Endothelial cell of umbilical vein (primary cell): ENCODE data around the gene NCOA7. TPM values are rescaled to one million over a fixed set of nuclear protein-coding genes. Genes with fewer than 3 reads are reported as not detected.

Experiments used
- BruUV-seq: library from RNA; stranded (reverse); fragments of 400-500 nt; replicated peaks from 2 replicates; lab custom pipeline; 2021; lab: Mats Ljungman, UMichigan
- CTCF ChIA-PET: fragments of 300-600, 350-600 bp; sonication (Branson Sonifier 250); formaldehyde crosslinking; loops from one replicate; lab custom pipeline; 2021; ENCODE audit warnings: antibody characterized with exemption, inconsistent platforms; lab: Charles Lee
- POLR2A ChIA-PET: fragments of 300-600, 350-600 bp; sonication (Branson Sonifier 250); formaldehyde crosslinking; loops from one replicate; lab custom pipeline; 2021; ENCODE audit warnings: antibody characterized with exemption, inconsistent platforms; lab: Charles Lee
- DNase-seq: peaks from one replicate; pipeline ENCODE4 v3.0.0-alpha.2; 2011; ENCODE audit warnings: low read depth, low spot score
- FAIRE-seq: peaks from 2 replicates; lab custom pipeline; 2011; peaks lifted over from hg19 to GRCh38; lab: Jason Lieb, UNC
- H2AFZ ChIP-seq: 2 replicates; pipeline ENCODE4 v1.6.0; 2012; ENCODE audit warnings: low read depth, low read length, control low read depth, inconsistent platforms
- H3K27ac ChIP-seq: 2 replicates; pipeline ENCODE4 v1.5.1; 2011; ENCODE audit warnings: low read depth, mild to moderate bottlenecking, control low read depth, low read length, moderate library complexity; ENCODE audit not compliant: insufficient read depth
- H3K27me3 ChIP-seq, 2 experiments: 2 replicates each; pipeline versions ENCODE4 v1.6.0 to v1.6.1; 2011; ENCODE audit warnings: low read length in 2 of 2, mixed read lengths in 1 of 2; ENCODE audit not compliant: control insufficient read depth in 2 of 2, insufficient read depth in 2 of 2
- H3K36me3 ChIP-seq, 2 experiments: 2 replicates in 1 of 2; 3 replicates in 1 of 2; pipeline ENCODE4 v1.5.1; 2011; ENCODE audit warnings: low read length in 2 of 2, mild to moderate bottlenecking in 1 of 2, moderate library complexity in 1 of 2; ENCODE audit not compliant: control insufficient read depth in 2 of 2, insufficient read depth in 2 of 2; ENCODE audit errors: extremely low read depth in 1 of 2
- H3K4me1 ChIP-seq: 3 replicates; pipeline ENCODE4 v1.5.1; 2011; ENCODE audit warnings: mild to moderate bottlenecking, low read length; ENCODE audit not compliant: control insufficient read depth, insufficient read depth; ENCODE audit errors: extremely low read depth
- H3K4me2 ChIP-seq: 2 replicates; pipeline ENCODE4 v1.6.1; 2011; ENCODE audit warnings: low read length, control low read depth, mixed read lengths; ENCODE audit not compliant: insufficient read depth
- H3K4me3 ChIP-seq, 3 experiments: fragments of 200-600 bp in 1 of 3; sonication (generic), shearing (Covaris generic) in 1 of 3; replicated peaks in 1 of 3; 2 replicates each; pipeline ENCODE4 v1.5.1; 2011 to 2016; ENCODE audit warnings: control low read depth in 3 of 3, low read length in 3 of 3, mild to moderate bottlenecking in 2 of 3, inconsistent platforms in 1 of 3, low read depth in 1 of 3, moderate library complexity in 1 of 3; ENCODE audit not compliant: insufficient read depth in 1 of 3
- H3K79me2 ChIP-seq: 2 replicates; pipeline ENCODE4 v1.6.0; 2012; ENCODE audit warnings: low read length, inconsistent platforms; ENCODE audit not compliant: control insufficient read depth, insufficient read depth
- H3K9ac ChIP-seq: replicated peaks from 2 replicates; pipeline ENCODE3; 2011; ENCODE audit warnings: low read length, control low read depth; ENCODE audit not compliant: insufficient read depth; ENCODE audit errors: extremely low read depth
- H3K9me1 ChIP-seq: replicated peaks from 3 replicates; pipeline ENCODE4 v1.6.0; 2011; ENCODE audit warnings: mild to moderate bottlenecking, low read length; ENCODE audit not compliant: control insufficient read depth, insufficient read depth; ENCODE audit errors: extremely low read depth
- H3K9me3 ChIP-seq: replicated peaks from 2 replicates; pipeline ENCODE4 v1.5.1; 2012; ENCODE audit warnings: low read length, inconsistent platforms; ENCODE audit not compliant: control insufficient read depth, insufficient read depth
- H4K20me1 ChIP-seq: replicated peaks from 2 replicates; pipeline ENCODE3; 2011; ENCODE audit warnings: mild to moderate bottlenecking, low read length; ENCODE audit not compliant: control insufficient read depth, insufficient read depth; ENCODE audit errors: extremely low read depth
- EZH2 ChIP-seq: IDR thresholded peaks from 2 replicates; pipeline ENCODE4 v1.6.1; 2012; ENCODE audit warnings: borderline replicate concordance, low read depth, mild to moderate bottlenecking, moderate library complexity, low read length, inconsistent platforms; ENCODE audit not compliant: severe bottlenecking
- FOS ChIP-seq: IDR thresholded peaks from 2 replicates; pipeline ENCODE4 v1.6.1; 2011; ENCODE audit warnings: mild to moderate bottlenecking, low read length, moderate library complexity, borderline replicate concordance; ENCODE audit not compliant: insufficient read depth
- GATA2 ChIP-seq: IDR thresholded peaks from 2 replicates; pipeline ENCODE4 v1.7.0; 2011; ENCODE audit warnings: low read depth, mild to moderate bottlenecking, moderate library complexity, mixed read lengths, low read length; ENCODE audit not compliant: insufficient read length, insufficient read depth
- JUN ChIP-seq: IDR thresholded peaks from 2 replicates; pipeline ENCODE4 v1.6.1; 2011; ENCODE audit warnings: borderline replicate concordance, low read depth; ENCODE audit not compliant: insufficient read length, insufficient read depth
- MYC ChIP-seq: IDR thresholded peaks from one replicate; pipeline ENCODE4 v1.6.1; 2011; ENCODE audit warnings: mild to moderate bottlenecking, low read depth, low read length
- POLR2A ChIP-seq: IDR thresholded peaks from 2 replicates; pipeline ENCODE4 v1.6.1; 2012; ENCODE audit warnings: low read depth, mild to moderate bottlenecking, control low read depth, low read length
- POLR2AphosphoS5 ChIP-seq: IDR thresholded peaks from 2 replicates; pipeline ENCODE4 v1.6.1; 2012; ENCODE audit warnings: low read depth, mild to moderate bottlenecking, control low read depth, low read length, moderate library complexity; ENCODE audit not compliant: insufficient read depth
- dilution Hi-C: fragments of 300-500 bp; cut with MboI; formaldehyde crosslinking; loops from one replicate; pipeline ENCODE4 v1.15.0; 2019; ENCODE audit warnings: low sequenced_read_pairs; ENCODE audit not compliant: extremely low pct_ligation_motif_present
- intact Hi-C: fragments of 100-400 bp; cut with micrococcal nuclease; formaldehyde crosslinking; loops from one replicate; pipeline ENCODE4 v1.10.0; 2022
- polyA plus RNA-seq, 4 experiments: library from polyadenylated mRNA; depleted of rRNA in 3 of 4; stranded (reverse) in 3 of 4; unstranded in 1 of 4; fragments of >200 nt; gene quantifications; 2 replicates each; pipeline versions ENCODE4 v1.2.1 to v1.2.3, GENCODE V29; 2011 to 2012; ENCODE audit warnings: missing spikeins in 1 of 4
- total RNA-seq: library from RNA; stranded (reverse); gene quantifications from 2 replicates; pipeline ENCODE4 v1.2.3, GENCODE V29; 2021
- TF ChIP-seq, protein P1 (sequence below), 2 donors: IDR thresholded peaks; 1 replicate in 1 of 2; 2 replicates in 1 of 2; pipeline ENCODE4 v1.5.1; 2011; ENCODE audit warnings: low read length in 2 of 2, mild to moderate bottlenecking in 2 of 2, moderate library complexity in 2 of 2, control low read depth in 1 of 2, inconsistent platforms in 1 of 2, low read depth in 1 of 2; ENCODE audit not compliant: insufficient read depth in 1 of 2; ENCODE audit errors: extremely low read depth in 1 of 2
- TF ChIP-seq, protein P2 (sequence below): IDR thresholded peaks from 2 replicates; pipeline ENCODE4 v1.6.1; 2011; ENCODE audit not compliant: insufficient read depth, insufficient read length

The NCOA7 gene
- total and polyA plus RNA-seq, 2 donors (not counting 3 experiments of a cell fraction or from before 2014, with no cell fraction given) = 27.7 to 71.2 TPM

DNA sequence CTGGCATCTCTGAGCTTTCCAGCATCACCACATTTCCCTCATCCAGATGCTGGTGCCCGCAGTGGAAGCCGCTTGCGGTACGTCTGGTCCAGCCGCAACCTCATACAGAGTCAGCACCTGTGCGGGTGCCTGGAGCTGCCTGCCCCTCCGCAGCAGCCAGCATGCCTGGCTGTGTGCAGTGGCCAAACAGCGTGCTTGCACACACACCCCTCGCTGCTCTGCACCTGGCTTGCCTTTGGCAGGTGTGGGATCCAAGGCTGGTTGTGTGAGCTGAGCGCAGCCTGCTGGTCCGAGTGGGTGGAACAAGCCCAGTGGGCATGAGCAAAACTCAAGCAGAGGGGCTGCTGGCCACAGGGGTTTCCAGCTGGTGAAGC is 162.7 kb downstream of the NCOA7 start:
- Histone ChIP-seq H3K9ac (no peak overlapping the region), H3K27ac (no peak overlapping the region), H3K4me3 (no peak overlapping the region), H3K4me2 (no peak overlapping the region), H3K9me3 (no peaks in the 10 kb centered on the region), H3K27me3 (no peaks in the 10 kb centered on the region), H4K20me1 (no peaks in the 10 kb centered on the region), H2AFZ (no peak overlapping the region), H3K4me1 (peaks cover 15% of the 10 kb centered on the region), H3K79me2 (no peaks in the 10 kb centered on the region), H3K36me3 (no peaks in the 10 kb centered on the region), H3K9me1 (no peaks in the 10 kb centered on the region)
- FAIRE-seq (no peak), DNase-seq (no peak)
- dilution Hi-C loops = no loop called here
- intact Hi-C loops = no loop called here
- TF ChIP-seq, protein P1, sequence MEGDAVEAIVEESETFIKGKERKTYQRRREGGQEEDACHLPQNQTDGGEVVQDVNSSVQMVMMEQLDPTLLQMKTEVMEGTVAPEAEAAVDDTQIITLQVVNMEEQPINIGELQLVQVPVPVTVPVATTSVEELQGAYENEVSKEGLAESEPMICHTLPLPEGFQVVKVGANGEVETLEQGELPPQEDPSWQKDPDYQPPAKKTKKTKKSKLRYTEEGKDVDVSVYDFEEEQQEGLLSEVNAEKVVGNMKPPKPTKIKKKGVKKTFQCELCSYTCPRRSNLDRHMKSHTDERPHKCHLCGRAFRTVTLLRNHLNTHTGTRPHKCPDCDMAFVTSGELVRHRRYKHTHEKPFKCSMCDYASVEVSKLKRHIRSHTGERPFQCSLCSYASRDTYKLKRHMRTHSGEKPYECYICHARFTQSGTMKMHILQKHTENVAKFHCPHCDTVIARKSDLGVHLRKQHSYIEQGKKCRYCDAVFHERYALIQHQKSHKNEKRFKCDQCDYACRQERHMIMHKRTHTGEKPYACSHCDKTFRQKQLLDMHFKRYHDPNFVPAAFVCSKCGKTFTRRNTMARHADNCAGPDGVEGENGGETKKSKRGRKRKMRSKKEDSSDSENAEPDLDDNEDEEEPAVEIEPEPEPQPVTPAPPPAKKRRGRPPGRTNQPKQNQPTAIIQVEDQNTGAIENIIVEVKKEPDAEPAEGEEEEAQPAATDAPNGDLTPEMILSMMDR (IDR thresholded peaks at IDR 0.05; ENCODE audit: extremely low read depth in 1 of 2, insufficient read depth in 1 of 2, low read depth in 1 of 2, low read length in 2 of 2) = no peak
- TF ChIP-seq, protein P2, sequence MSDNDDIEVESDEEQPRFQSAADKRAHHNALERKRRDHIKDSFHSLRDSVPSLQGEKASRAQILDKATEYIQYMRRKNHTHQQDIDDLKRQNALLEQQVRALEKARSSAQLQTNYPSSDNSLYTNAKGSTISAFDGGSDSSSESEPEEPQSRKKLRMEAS = no peak
- TF ChIP-seq POLR2AphosphoS5 (no peak), GATA2 (no peak), POLR2A (no peak), JUN (no peak), MYC (no peak), FOS (no peak), EZH2 (no peak)
- BruUV-seq = no TSS peak
- POLR2A ChIA-PET = interaction anchor here (2.8 kb wide), 1 partner anchor 163 kb away, joined by 8 read pairs; the partner anchor contains the start of gene NCOA7
- CTCF ChIA-PET = interaction anchor here (1.0 to 8.4 kb wide), 14 partner anchors 10 to 172 kb away, joined by 4 to 123 read pairs (median 8); partner anchors contain the start of gene NCOA7
